ENCODE measurements around the gene TGM2.

Gene TGM2

DNA sequence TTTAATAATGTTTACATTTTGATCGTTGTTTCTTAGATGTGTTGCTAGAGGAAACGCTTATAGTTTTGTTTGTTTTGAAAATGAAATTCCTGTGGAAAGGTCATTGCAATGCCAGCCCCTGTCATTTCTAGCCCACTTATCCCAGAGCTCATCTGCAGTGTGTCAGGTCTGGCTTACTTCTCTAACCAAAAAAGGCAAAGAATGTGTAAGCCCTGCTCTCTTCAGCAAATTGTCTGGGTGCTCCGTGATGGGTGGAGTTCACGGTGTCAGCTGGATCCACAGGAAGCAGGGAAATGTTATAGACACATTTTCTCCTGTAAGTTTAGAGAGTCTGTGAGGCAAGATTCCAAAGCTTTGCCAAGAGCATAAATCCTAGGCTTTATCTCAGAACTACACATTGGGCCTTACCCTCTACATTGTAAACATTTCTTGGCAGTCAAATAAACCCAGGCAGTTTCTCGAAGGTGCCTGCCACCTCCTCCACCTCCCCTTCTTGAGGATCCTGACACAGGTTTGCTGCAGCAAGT is 80.6 kb downstream of the TGM2 start:
- DNase-seq: no peak

DNA sequence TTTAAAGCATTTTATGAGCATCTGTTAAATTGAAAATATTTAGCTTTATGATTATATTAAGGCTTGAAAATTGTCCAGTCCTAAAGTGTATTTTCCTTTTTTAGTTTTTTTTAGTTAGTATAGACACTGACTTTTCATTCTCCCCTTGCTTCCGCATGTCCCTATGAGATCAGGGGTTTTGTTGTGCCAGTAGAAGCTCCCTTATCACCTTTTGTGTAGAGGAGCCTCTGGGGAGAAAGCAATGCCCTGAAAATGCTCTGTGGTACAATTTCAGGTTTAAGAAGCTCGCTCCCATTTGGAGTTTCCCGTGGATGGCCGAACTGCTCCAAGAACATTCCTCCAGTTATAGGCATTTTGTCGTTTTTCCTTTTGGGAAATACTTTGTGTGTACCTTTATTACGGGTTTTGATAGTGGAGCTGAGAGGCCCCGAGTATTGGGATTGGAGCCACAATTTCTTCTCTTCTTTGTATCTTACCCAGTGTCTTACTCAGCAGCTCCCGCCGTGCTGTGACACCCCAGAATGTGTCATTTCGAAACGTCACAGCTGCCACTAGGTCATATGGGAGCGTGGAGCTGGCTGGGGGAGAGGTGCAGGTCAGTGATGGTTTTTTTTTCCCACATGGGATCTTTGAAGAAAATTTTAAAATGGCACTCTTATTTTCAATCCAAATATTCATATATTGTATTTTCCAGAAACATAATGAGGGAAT is 81.6 kb downstream of the TGM2 start:
- no peak for DNase-seq

DNA sequence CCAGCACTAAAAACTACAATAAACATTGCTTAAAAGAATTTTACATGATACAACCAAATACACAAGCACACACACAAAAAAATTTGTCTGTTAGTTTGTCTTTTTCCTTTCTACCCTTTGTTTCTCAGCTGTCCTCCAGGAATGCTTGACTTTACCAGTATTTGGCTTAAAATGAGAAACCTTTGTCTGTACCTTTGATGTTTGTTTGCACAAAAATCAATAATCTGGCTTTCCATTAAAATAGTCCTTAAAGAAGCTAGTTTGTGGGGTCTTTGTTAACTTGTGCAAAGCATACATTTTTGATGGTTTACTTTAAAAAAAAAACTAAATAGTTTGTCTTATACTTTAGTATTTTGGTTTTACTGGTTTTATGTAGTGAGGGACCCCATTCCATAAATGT is 82.2 kb downstream of the TGM2 start:
- no peak for DNase-seq

DNA sequence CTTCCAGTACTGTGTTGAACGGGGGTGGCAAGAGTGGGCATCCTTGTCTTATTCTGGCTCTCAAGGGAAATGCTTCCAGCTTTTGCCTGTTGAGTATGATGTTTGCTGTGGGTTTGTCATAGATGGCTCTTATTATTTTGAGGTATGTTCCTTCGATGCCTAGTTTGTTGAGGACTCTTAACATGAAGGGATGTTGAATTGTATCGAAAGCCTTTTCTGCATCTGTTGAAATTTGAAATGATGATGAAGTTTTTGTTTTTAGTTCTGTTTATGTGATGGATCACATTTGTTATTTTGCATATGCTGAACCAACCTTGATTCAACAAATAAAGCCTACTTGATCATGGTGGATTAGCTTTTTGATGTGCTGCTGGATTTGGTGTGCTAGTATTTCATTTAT is 83.5 kb downstream of the TGM2 start:
- no peak for DNase-seq

DNA sequence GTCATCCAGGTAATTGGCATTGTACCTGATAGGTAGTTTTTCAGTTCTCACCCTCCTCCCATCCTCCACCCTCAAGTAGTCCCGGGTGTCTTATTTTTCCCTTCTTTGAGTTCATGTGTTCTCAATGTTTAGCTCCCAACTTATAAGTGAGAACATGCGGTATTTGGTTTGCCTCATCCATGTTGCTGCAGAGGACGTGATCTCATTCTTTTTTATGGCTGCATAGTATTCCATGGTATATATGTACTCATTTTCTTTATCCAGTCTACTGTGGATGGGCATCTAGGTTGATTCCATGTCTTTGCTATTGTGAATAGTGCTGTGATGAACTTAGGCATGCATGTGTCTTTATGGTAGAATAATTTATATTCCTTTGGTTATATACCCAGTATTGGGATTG is 85.7 kb downstream of the TGM2 start:
- DNase-seq: no peak

DNA sequence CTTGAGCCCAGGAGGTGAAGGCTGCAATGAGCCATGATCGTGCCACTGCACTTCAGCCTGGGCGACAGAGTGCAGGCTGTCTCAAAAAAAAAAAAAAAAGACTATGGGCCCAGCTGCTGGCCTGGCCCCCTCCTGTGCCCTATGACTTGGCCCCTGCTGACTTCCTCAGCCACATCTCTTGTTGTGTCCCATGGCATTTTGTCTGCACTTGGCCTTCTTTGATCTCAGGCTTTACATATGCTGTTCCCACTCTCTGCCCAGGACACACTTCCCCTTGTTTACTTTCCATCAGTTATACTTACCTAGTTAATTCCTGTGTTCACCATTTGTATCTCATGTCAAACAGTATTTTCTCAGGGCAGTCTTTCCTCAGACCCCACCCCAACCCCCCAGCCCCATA is 87.0 kb downstream of the TGM2 start:
- DNase-seq: no peak

All from activated CD4-positive, alpha-beta T cell treated with anti-CD3 and anti-CD28 coated beads for 4 hours (primary cell).